ENCODE measurements around the gene IL1RAPL2.

GRCh38 chrX:105543283-105543682 lies 977.3 kb downstream of the IL1RAPL2 start:
- TF ChIP-seq CTCF (IDR thresholded peaks at IDR 0.05 in 4 of 5, conservative IDR thresholded peaks at IDR 0.05 in 1 of 5): no peak
- no peak for TF ChIP-seq POLR2A (IDR thresholded peaks at IDR 0.05)
